GM18498 (cell line): ENCODE data around the gene MMS19.
"Not testable (repeated sequence)": the region's sequence is repeated elsewhere in the genome, so short reads cannot be mapped to it uniquely, and the experiment has no call there.

Experiments
- ATAC-seq: cut with Tn5 transposase; IDR thresholded peaks from one replicate; pipeline ENCODE4 v1.9.1; 2021; ENCODE audit warnings: mild to moderate bottlenecking, moderate library complexity; ENCODE audit not compliant: unreplicated experiment

Gene MMS19

GRCh38 chr10:97529685-97530465, 31.7 kb upstream of the MMS19 start:
- ATAC-seq, result no peak

GRCh38 chr10:97528876-97529275, 30.7 kb upstream of the MMS19 start:
- ATAC-seq, result not testable (repeated sequence)

- no peak for ATAC-seq
These were observed 27.5 kb upstream of the MMS19 start for GRCh38 chr10:97525683-97526110.

GRCh38 chr10:97525086-97525485, 26.9 kb upstream of the MMS19 start:
- ATAC-seq, result no peak

- no peak for ATAC-seq
These were observed 24.7 kb upstream of the MMS19 start for GRCh38 chr10:97522937-97523336.

GRCh38 chr10:97522071-97522470, 23.8 kb upstream of the MMS19 start:
- ATAC-seq, result no peak

- no peak for ATAC-seq
These were observed 22.9 kb upstream of the MMS19 start for GRCh38 chr10:97520978-97521761.

- ATAC-seq, result no peak
These were observed 22.3 kb upstream of the MMS19 start for GRCh38 chr10:97520520-97520919.

GRCh38 chr10:97519342-97519741, 21.1 kb upstream of the MMS19 start:
- no peak for ATAC-seq

GRCh38 chr10:97518301-97519043, 20.2 kb upstream of the MMS19 start:
- no peak for ATAC-seq

- no peak for ATAC-seq
These were observed 19.6 kb upstream of the MMS19 start for GRCh38 chr10:97517778-97518300.

GRCh38 chr10:97517096-97517750, 19.0 kb upstream of the MMS19 start:
- no peak for ATAC-seq

- ATAC-seq, result no peak
These were observed 17.2 kb upstream of the MMS19 start for GRCh38 chr10:97515271-97515978.

GRCh38 chr10:97514344-97514743, 16.1 kb upstream of the MMS19 start:
- no peak for ATAC-seq

GRCh38 chr10:97512993-97513392, 14.8 kb upstream of the MMS19 start:
- ATAC-seq, result no peak

GRCh38 chr10:97511711-97512440, 13.7 kb upstream of the MMS19 start:
- no peak for ATAC-seq

- no peak for ATAC-seq
These were observed 12.5 kb upstream of the MMS19 start for GRCh38 chr10:97510686-97511085.

GRCh38 chr10:97509120-97509680, 11.0 kb upstream of the MMS19 start:
- ATAC-seq, result no peak

GRCh38 chr10:97508342-97508741, 10.1 kb upstream of the MMS19 start:
- no peak for ATAC-seq
